GM12874 (cell line): ENCODE measurements around the gene GIT2.

ENCODE experiments used
- TF ChIP-seq, protein P1 (sequence below): IDR thresholded peaks from 2 replicates; pipeline ENCODE4 v1.5.1; 2011; ENCODE audit warnings: low read depth, mild to moderate bottlenecking, control low read depth, low read length, moderate library complexity; ENCODE audit not compliant: insufficient read depth

The GIT2 gene

DNA sequence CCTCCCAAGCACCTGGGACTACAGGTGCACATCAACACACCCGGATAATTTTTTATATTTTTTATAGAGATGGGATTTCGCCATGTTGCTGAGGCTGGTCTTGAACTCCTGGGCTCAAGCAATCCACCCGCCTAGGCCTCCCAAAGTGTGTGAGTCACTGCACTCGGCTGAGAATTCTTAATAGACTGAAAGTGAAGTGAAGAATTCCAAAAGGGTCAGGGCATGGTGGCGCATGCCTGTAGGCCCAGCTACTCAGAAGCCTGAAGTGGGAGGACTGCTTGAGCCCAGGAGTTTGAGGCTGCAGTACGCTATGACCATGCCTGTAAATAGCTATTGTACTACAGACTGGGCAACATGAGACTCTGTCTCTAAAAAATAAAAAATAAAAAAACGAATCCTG lies 52.4 kb downstream of the GIT2 start:
- TF ChIP-seq, protein P1, sequence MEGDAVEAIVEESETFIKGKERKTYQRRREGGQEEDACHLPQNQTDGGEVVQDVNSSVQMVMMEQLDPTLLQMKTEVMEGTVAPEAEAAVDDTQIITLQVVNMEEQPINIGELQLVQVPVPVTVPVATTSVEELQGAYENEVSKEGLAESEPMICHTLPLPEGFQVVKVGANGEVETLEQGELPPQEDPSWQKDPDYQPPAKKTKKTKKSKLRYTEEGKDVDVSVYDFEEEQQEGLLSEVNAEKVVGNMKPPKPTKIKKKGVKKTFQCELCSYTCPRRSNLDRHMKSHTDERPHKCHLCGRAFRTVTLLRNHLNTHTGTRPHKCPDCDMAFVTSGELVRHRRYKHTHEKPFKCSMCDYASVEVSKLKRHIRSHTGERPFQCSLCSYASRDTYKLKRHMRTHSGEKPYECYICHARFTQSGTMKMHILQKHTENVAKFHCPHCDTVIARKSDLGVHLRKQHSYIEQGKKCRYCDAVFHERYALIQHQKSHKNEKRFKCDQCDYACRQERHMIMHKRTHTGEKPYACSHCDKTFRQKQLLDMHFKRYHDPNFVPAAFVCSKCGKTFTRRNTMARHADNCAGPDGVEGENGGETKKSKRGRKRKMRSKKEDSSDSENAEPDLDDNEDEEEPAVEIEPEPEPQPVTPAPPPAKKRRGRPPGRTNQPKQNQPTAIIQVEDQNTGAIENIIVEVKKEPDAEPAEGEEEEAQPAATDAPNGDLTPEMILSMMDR, result no peak

- TF ChIP-seq, protein P1, result no peak
These were observed 55.7 kb downstream of the GIT2 start for GRCh38 chr12:109940339-109940923.

- TF ChIP-seq, protein P1, result no peak
These were observed 56.7 kb downstream of the GIT2 start for GRCh38 chr12:109939504-109939903.

GRCh38 chr12:109938947-109939346 lies 57.2 kb downstream of the GIT2 start:
- TF ChIP-seq, protein P1, result no peak

- TF ChIP-seq, protein P1, result no peak
These were observed 58.8 kb downstream of the GIT2 start for GRCh38 chr12:109937371-109937770.

GRCh38 chr12:109934026-109934425 lies 62.1 kb downstream of the GIT2 start:
- TF ChIP-seq, protein P1, result peak; percentile 18; the same call in 1 of the 2 replicates

- TF ChIP-seq, protein P1, result no peak
These were observed 63.2 kb downstream of the GIT2 start for GRCh38 chr12:109932878-109933503.
